ENCODE results near the gene ARL6IP5. TPM values are rescaled to one million over a fixed set of nuclear protein-coding genes. Genes with fewer than 3 reads are reported as not detected.

ARL6IP5 gene
- total RNA-seq, 4 donors from 2014 or later: 65.2 to 146 (median 98.2) TPM

- H3K4me1 ChIP-seq: peaks cover 7 to 12% of the 10 kb centered on the region in 2 donors
Observed at GRCh38 chr3:69115731-69116130, 31.0 kb downstream of the ARL6IP5 start.

DNA sequence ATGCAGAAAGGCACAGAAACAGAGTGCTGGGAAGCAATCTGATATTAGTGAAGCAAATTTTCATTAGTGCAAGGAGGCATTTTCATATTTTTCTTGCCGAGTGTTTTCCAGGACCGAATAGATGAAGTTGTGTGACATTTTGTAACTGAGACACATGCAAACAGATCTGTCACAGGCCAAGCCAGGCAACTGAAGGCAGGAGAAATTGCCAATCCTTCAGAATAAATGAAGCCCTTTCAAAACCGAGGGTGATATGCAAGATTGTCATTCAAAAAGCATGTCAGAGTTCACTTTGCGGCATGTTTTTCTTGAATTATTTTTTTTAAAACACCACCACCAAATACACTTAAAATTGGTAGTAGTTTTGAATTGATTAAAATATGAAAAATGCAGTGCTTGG is 31.4 kb downstream of the ARL6IP5 start:
- Histone ChIP-seq H3K9me3 (no peaks in the 10 kb centered on the region), H3K4me3 (replicated peaks in 1 of 3) (no peak overlapping the region), H3K4me1 (peaks cover 7 to 12% of the 10 kb centered on the region in 2 donors), H3K27me3 (no peaks in the 10 kb centered on the region), H3K27ac (no peak overlapping the region), H3K36me3 (no peaks in the 10 kb centered on the region)
- 80 to 85% methylated on average over 4 of the region's 4 CpGs for WGBS, 2 donors
- TF ChIP-seq CTCF (IDR thresholded peaks at IDR 0.05) (no peak), POLR2A (IDR thresholded peaks at IDR 0.05) (no peak)
- intact Hi-C loops (cut with DNase I): no loop called here
- DNase-seq: no peak

More at GRCh38 chr3:69115731-69116130, 31.0 kb downstream of the ARL6IP5 start:
- Histone ChIP-seq H3K4me3 (replicated peaks in 1 of 3) (no peak overlapping the region), H3K9me3 (no peaks in the 10 kb centered on the region), H3K36me3 (no peaks in the 10 kb centered on the region), H3K27me3 (no peaks in the 10 kb centered on the region), H3K27ac (no peak overlapping the region)
- TF ChIP-seq POLR2A (IDR thresholded peaks at IDR 0.05) (no peak), CTCF (IDR thresholded peaks at IDR 0.05) (no peak)
- 67 to 71% methylated on average over 2 of the region's 2 CpGs for WGBS, 2 donors
- intact Hi-C loops (cut with DNase I): no loop called here
- no peak for DNase-seq

DNA sequence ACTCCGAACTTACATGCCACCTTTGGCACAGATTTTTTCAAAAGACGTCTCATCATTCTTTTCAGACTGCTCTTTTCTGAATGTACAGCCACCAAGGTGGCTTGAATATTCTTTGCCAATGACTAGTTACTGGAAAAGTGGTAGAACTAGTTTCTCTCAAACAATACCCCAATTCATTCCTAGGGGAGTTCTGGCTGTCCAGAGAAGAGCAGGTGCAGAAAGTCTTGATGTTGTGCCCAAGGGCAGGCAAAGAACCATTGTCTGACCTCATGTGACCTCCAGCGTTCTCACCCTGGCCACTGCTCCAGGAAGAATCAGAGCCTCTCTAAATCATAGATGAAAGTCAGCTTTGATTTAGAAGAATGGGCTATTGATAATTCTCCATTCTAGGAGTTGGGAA is 32.2 kb downstream of the ARL6IP5 start:
- H3K27me3 ChIP-seq: no peaks in the 10 kb centered on the region
- H3K4me3 ChIP-seq (replicated peaks in 1 of 3): no peak overlapping the region
- H3K4me1 ChIP-seq: peaks cover 7 to 12% of the 10 kb centered on the region in 2 donors
- intact Hi-C loops (cut with DNase I): no loop called here
- no peak overlapping the region for H3K27ac ChIP-seq
- DNase-seq: peak in 1 of 2 donors; percentile 22
- no peaks in the 10 kb centered on the region for H3K9me3 ChIP-seq
- 27 to 28% methylated on average over 3 of the region's 3 CpGs for WGBS, 2 donors
- H3K36me3 ChIP-seq: no peaks in the 10 kb centered on the region
- TF ChIP-seq CTCF (IDR thresholded peaks at IDR 0.05) (no peak), POLR2A (IDR thresholded peaks at IDR 0.05) (no peak)

DNA sequence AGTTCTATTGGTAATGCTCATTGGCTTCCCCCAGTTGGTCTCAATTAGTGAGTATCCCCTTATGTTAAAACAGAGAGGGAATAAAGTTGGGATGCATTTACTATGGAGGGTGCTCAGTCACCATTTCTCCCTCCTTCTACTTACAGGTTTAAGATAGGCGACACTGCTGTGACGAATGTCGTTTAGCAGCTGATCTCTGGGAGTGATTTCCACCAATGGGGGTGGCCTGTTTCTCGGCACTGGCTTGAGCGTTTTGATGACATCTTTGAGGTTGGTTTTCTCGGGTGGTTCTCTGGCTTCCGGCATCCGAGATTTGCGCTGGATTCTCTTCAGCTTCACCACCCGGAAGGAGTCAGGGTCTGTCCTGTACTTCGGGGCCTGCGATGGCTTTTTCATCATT is 33.8 kb downstream of the ARL6IP5 start:
- Histone ChIP-seq H3K27ac (no peak overlapping the region), H3K4me3 (replicated peaks in 1 of 3) (no peak overlapping the region), H3K27me3 (no peaks in the 10 kb centered on the region), H3K36me3 (no peaks in the 10 kb centered on the region), H3K9me3 (no peaks in the 10 kb centered on the region), H3K4me1 (peaks cover 7 to 12% of the 10 kb centered on the region in 2 donors)
- intact Hi-C loops (cut with DNase I): no loop called here
- WGBS, 2 donors: 94 to 97% methylated on average over 12 of the region's 12 CpGs
- DNase-seq: no peak
- no peak for TF ChIP-seq CTCF (IDR thresholded peaks at IDR 0.05)
- TF ChIP-seq POLR2A (IDR thresholded peaks at IDR 0.05): no peak

- Histone ChIP-seq H3K9me3 (no peaks in the 10 kb centered on the region), H3K36me3 (no peaks in the 10 kb centered on the region), H3K4me3 (replicated peaks in 1 of 3) (no peak overlapping the region), H3K4me1 (peaks cover 7 to 12% of the 10 kb centered on the region in 2 donors), H3K27ac (no peak overlapping the region), H3K27me3 (no peaks in the 10 kb centered on the region)
- intact Hi-C loops (cut with DNase I): no loop called here
- TF ChIP-seq CTCF (IDR thresholded peaks at IDR 0.05) (no peak), POLR2A (IDR thresholded peaks at IDR 0.05) (no peak)
- DNase-seq: no peak
- WGBS, 2 donors: 90 to 95% methylated on average over 6 of the region's 6 CpGs
Observed at GRCh38 chr3:69119138-69119537, 34.4 kb downstream of the ARL6IP5 start.

All from thyroid gland (tissue), 4 donors.